Measurements from ENCODE around the gene MN1.

DNA sequence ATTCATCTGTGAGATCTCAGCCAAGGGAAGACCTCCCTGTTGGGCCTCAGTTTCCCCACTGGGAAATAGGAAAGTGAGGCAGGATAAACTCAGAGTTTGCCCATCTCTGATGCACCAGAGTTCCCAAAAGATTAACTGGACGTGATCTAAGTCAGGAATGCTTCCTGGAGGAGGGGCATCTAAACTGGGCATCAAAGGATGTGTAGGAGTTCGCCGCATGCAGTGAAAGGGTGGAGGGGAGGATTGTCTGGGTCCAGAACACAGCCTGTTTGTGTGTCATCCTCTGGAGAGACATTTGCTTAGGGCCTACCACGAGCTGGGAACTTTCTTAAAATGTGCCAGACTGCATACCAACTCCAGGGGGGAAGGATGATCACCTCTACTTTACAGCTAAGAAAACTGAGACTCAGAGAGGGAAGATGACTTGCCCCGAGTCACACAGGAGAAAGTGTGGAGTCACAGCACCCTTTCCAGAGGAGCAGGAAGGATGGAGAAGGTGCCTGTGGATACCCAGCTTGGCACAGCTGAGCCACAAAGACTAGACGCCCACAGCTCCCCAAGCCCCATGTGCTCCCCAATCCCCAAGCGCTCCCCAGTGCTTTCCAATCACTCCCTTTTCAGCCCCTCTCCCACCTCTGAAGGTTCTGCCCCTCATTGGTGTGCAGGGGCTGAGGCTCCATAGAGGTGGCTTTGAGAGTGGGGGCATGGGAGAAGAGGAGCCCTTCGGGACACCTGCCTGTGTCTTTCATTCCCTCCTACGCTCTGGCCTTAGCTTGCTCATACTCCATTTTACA lies 50.1 kb downstream of the MN1 start:
- TF ChIP-seq, protein P1, sequence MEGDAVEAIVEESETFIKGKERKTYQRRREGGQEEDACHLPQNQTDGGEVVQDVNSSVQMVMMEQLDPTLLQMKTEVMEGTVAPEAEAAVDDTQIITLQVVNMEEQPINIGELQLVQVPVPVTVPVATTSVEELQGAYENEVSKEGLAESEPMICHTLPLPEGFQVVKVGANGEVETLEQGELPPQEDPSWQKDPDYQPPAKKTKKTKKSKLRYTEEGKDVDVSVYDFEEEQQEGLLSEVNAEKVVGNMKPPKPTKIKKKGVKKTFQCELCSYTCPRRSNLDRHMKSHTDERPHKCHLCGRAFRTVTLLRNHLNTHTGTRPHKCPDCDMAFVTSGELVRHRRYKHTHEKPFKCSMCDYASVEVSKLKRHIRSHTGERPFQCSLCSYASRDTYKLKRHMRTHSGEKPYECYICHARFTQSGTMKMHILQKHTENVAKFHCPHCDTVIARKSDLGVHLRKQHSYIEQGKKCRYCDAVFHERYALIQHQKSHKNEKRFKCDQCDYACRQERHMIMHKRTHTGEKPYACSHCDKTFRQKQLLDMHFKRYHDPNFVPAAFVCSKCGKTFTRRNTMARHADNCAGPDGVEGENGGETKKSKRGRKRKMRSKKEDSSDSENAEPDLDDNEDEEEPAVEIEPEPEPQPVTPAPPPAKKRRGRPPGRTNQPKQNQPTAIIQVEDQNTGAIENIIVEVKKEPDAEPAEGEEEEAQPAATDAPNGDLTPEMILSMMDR (IDR thresholded peaks at IDR 0.05): no peak
- TF ChIP-seq EZH2 (IDR thresholded peaks at IDR 0.05; ENCODE audit: borderline replicate concordance, insufficient read depth, low read depth, low read length, poor library complexity, severe bottlenecking): no peak
